ES-I3 (cell line): ENCODE measurements around the gene BARD1.

Experiments
- H3K36me3 ChIP-seq: 2 replicates; pipeline ENCODE4 v1.6.1; 2013; ENCODE audit warnings: mild to moderate bottlenecking, low read length, control low read depth, moderate library complexity; ENCODE audit not compliant: insufficient read depth
- H3K4me1 ChIP-seq: 2 replicates; pipeline ENCODE4 v1.6.1; 2013; ENCODE audit warnings: mild to moderate bottlenecking, control low read depth, low read length; ENCODE audit not compliant: insufficient read depth
- H3K9ac ChIP-seq: 2 replicates; pipeline ENCODE4 v1.6.1; 2013; ENCODE audit warnings: low read depth, mild to moderate bottlenecking, low read length, moderate library complexity
- H3K9me3 ChIP-seq: 2 replicates; pipeline ENCODE4 v1.6.1; 2013; ENCODE audit warnings: mild to moderate bottlenecking, low read length, moderate library complexity; ENCODE audit not compliant: control insufficient read depth, insufficient read depth

The BARD1 gene

DNA sequence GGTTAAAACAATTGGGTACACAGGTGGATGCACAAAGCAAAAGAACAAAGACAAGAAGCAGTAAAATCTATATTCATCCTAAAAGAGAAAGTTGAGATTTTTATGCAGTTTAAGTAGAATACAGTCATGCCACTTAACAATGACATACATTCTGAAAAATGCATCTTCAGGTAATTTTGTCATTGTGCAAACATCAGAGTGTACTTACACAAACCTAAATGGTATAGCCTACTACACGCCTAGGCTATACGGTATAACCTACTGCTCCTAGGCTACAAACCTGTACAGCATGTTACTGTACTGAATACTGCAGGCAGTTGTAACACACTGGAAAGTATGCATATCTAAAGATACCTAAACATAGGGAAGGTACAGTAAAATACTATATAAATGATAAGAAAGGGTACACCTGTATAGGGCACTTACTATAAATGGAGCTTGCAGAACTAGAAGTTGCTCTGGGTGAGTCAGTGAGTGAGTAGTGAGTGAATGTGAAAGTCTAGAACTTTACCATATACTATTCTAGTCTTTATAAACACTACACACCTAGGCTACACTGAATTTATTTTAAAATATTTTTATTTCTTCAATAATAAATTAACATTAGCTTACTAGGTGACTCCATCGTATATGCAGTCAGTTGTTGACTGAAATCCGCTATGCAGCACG, 132.9 kb downstream of the BARD1 start:
- H3K9ac ChIP-seq = no peak overlapping the region
- H3K4me1 ChIP-seq = no peaks in the 10 kb centered on the region
- H3K36me3 ChIP-seq = no peaks in the 10 kb centered on the region
- H3K9me3 ChIP-seq = no peaks in the 10 kb centered on the region
